ENCODE data around the gene TNFAIP8. TPM values are rescaled to one million over a fixed set of nuclear protein-coding genes. Genes with fewer than 3 reads are reported as not detected.

Gene TNFAIP8
- polyA plus RNA-seq, 1 of the 3 experiments (the other 2 are of a cell fraction) = 31.3 TPM

DNA sequence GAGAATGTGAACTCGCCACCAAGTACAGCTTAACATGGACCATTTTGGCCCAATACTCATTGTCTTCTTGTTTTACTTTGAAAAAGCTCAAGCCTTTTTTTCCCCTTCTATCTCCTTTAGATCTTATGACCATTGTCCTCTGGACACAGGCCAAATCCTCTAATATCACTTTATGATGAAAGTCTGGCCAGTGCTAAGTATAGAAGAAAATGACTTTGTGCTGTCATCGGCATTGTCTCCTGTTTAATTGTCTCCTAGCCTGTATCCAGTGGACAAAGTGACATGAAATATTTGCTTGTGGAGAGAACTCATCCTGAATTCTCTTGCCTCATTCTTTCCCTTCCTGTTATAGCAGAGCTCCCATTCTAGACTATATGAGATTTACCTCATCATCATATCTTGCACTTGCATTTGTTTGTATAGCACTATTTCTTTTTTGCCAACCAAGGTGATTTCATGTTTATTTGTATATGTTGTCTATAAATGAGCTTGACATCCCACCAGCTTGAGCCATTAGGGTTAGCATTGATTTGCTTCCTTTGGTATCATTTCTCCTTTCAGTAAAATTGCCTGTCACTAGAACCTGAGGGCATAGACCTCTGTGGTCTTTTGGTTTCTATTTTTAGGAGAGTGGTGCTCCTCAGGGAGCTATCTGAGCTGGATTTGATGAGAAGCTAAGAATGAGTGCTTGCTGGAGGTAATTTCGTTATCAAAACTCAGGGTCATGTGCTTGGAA, 18.8 kb upstream of the TNFAIP8 start:
- Histone ChIP-seq H3K27me3 (ENCODE audit: insufficient read depth) (no peaks in the 10 kb centered on the region), H3K4me3 (ENCODE audit: low read depth in 2 of 2, low read length in 1 of 2) (no peak overlapping the region), H3K27ac (ENCODE audit: low read depth in 2 of 2, low read length in 1 of 2) (peak overlapping the region in 1 of 2 experiments; percentile 11; a peak in 2 of 4 replicates), H3F3A (replicated peaks; ENCODE audit: insufficient read depth) (no peaks in the 10 kb centered on the region), H3K9me3 (no peaks in the 10 kb centered on the region), H2AFZ (ENCODE audit: low read depth) (no peak overlapping the region), H3K9me2 (no peaks in the 10 kb centered on the region), H4K20me1 (ENCODE audit: insufficient read depth) (no peaks in the 10 kb centered on the region), H3K4me2 (no peak overlapping the region), H3K36me3 (replicated peaks in 1 of 2; ENCODE audit: control insufficient read depth in 1 of 2, insufficient read depth in 2 of 2, low read length in 1 of 2) (no peaks in the 10 kb centered on the region), H3K9ac (no peak overlapping the region), H3K79me2 (ENCODE audit: insufficient read depth) (peaks cover 23% of the 10 kb centered on the region; the same call in 1 of the 2 replicates), H3K4me1 (ENCODE audit: control insufficient read depth in 1 of 2, insufficient read depth in 2 of 2, low read depth in 1 of 2, low read length in 1 of 2) (peaks cover 0 to 16% of the 10 kb centered on the region in 2 experiments; a peak in 2 of 4 replicates)
- WGBS (ENCODE audit: low lambda C conversion rate) = 62% methylated on average over 3 of the region's 3 CpGs
- ChIA-PET POLR2A (interaction anchor here (0.7 kb wide), 1 partner anchor 186 kb away, joined by 3 read pairs; no protein-coding TSS in a partner anchor), CTCF (interaction anchor here (1.2 to 4.9 kb wide), 5 partner anchors 10 to 349 kb away, joined by 4 to 42 read pairs (median 22); partner anchors contain the start of genes DMXL1 and DTWD2)
- no peak for DNase-seq
- TF ChIP-seq PBX3 (IDR thresholded peaks at IDR 0.05) (peak; percentile 20; the same call in 1 of the 2 replicates), TCF12 (IDR thresholded peaks at IDR 0.05) (peak; percentile 38; the same call in 1 of the 2 replicates), NFIC (IDR thresholded peaks at IDR 0.05; ENCODE audit: borderline replicate concordance) (peak; percentile 48; the same call in 1 of the 2 replicates), YY1 (IDR thresholded peaks at IDR 0.05; ENCODE audit: low read depth) (no peak), FOSL2 (IDR thresholded peaks at IDR 0.05; ENCODE audit: borderline replicate concordance, low read depth) (no peak), GATA2 (CRISPR knock-in tag; IDR thresholded peaks at IDR 0.05) (no peak), MXI1 (IDR thresholded peaks at IDR 0.05; ENCODE audit: low read depth, low read length) (no peak), NRF1 (IDR thresholded peaks at IDR 0.05; ENCODE audit: low read depth, low read length) (no peak), TAF1 (IDR thresholded peaks at IDR 0.05; ENCODE audit: borderline replicate concordance, low read depth, low read length) (no peak), CHD2 (IDR thresholded peaks at IDR 0.05; ENCODE audit: low read length, partially characterized antibody) (no peak), POLR2AphosphoS5 (IDR thresholded peaks at IDR 0.05; ENCODE audit: low read depth, low read length) (no peak), EP300 (IDR thresholded peaks at IDR 0.05; ENCODE audit: borderline replicate concordance in 1 of 2, low read depth in 1 of 2, low read length in 1 of 2) (peak in 1 of 2 experiments; percentile 14; a peak in 1 of 4 replicates)

DNA sequence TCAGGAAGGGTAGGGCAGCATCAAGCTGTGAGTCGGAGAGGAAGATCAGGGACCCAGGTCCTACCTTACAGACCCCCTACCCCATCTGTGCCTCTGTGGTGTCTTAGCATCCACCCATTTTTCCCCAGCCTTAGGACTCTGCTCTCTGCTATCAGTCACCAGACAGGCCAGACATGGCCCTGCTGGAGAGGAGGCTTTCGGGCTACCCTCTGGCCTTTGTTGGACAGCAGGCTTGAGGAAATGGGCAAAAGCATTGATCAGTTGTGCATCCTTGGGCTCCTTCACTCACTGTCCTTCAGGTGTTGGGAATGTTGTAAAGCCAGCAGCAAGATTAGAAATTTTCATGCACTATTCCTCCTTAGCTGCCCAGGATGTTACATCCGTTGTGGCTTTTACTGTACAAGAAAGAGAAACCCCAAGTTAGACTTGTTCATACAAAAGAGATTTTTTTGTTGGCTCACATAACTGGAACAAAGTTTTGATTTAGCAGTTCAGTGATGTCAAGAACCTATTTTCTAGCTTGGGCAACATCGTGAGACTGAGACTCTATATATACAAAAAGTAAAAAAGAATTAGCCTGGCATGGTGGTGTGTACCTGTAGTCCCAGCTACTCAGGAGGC, 17.4 kb upstream of the TNFAIP8 start:
- no peaks in the 10 kb centered on the region for H3F3A ChIP-seq (replicated peaks; ENCODE audit: insufficient read depth)
- H2AFZ ChIP-seq (ENCODE audit: low read depth) = no peak overlapping the region
- H3K27me3 ChIP-seq (ENCODE audit: insufficient read depth) = no peaks in the 10 kb centered on the region
- no peak overlapping the region for H3K9ac ChIP-seq
- no peaks in the 10 kb centered on the region for H3K9me2 ChIP-seq
- H4K20me1 ChIP-seq (ENCODE audit: insufficient read depth) = no peaks in the 10 kb centered on the region
- peaks cover 0 to 16% of the 10 kb centered on the region in 2 experiments; a peak in 2 of 4 replicates for H3K4me1 ChIP-seq (ENCODE audit: control insufficient read depth in 1 of 2, insufficient read depth in 2 of 2, low read depth in 1 of 2, low read length in 1 of 2)
- H3K79me2 ChIP-seq (ENCODE audit: insufficient read depth) = peaks cover 23% of the 10 kb centered on the region; the same call in 1 of the 2 replicates
- no peak overlapping the region for H3K27ac ChIP-seq (ENCODE audit: low read depth in 2 of 2, low read length in 1 of 2)
- WGBS (ENCODE audit: low lambda C conversion rate) = 97% methylated on average over 4 of the region's 4 CpGs
- POLR2A ChIA-PET = no interaction called here
- no peak for TF ChIP-seq CHD2 (IDR thresholded peaks at IDR 0.05; ENCODE audit: low read length, partially characterized antibody)
- H3K4me3 ChIP-seq (ENCODE audit: low read depth in 2 of 2, low read length in 1 of 2) = no peak overlapping the region
- DNase-seq = no peak
- CTCF ChIA-PET = interaction anchor here (1.5 kb wide), 1 partner anchor 350 kb away, joined by 4 read pairs; the partner anchor contains the start of gene DTWD2
- H3K4me2 ChIP-seq = no peak overlapping the region
- no peaks in the 10 kb centered on the region for H3K9me3 ChIP-seq
- H3K36me3 ChIP-seq (replicated peaks in 1 of 2; ENCODE audit: control insufficient read depth in 1 of 2, insufficient read depth in 2 of 2, low read length in 1 of 2) = no peaks in the 10 kb centered on the region

Data from SK-N-SH (cell line).